K562 (cell line): ENCODE data around the gene BCL2L12. TPM values are rescaled to one million over a fixed set of nuclear protein-coding genes. Genes with fewer than 3 reads are reported as not detected.

Experiments used
- ASH1L ChIP-seq: fragments of 450-650 bp; IDR thresholded peaks from 2 replicates; pipeline ENCODE4 v1.6.1; 2018; ENCODE audit warnings: borderline replicate concordance, mild to moderate bottlenecking, low read depth; ENCODE audit not compliant: partially characterized antibody
- ATF7 ChIP-seq: fragments of 450-650 bp; IDR thresholded peaks from 2 replicates; pipeline ENCODE4 v1.7.1; 2014; ENCODE audit warnings: mild to moderate bottlenecking, moderate library complexity
- BRD4 ChIP-seq: fragments of 200-600 bp; sonication (generic); IDR thresholded peaks from 2 replicates; pipeline ENCODE4 v1.6.1; 2017; ENCODE audit warnings: inconsistent platforms
- CEBPB ChIP-seq: fragments of 450-650 bp; IDR thresholded peaks from 2 replicates; pipeline ENCODE4 v1.6.1; 2016; ENCODE audit warnings: missing genetic modification characterization, missing compliant biosample characterization
- CXXC5 ChIP-seq: fragments of 250-450 bp; sonication (Bioruptor Pico); IDR thresholded peaks from 2 replicates; pipeline ENCODE4 v1.8.0; 2022; ENCODE audit warnings: inconsistent platforms, mild to moderate bottlenecking, moderate library complexity
- FOXJ2 ChIP-seq: fragments of 200-800 bp; sonication (Bioruptor generic); IDR thresholded peaks from 2 replicates; pipeline ENCODE4 v1.6.1; 2016; ENCODE audit warnings: missing genetic modification characterization, missing compliant biosample characterization
- FOXP1 ChIP-seq: sonication (generic); formaldehyde crosslinking; IDR thresholded peaks from 2 replicates; pipeline ENCODE4 v1.8.0; 2022; ENCODE audit warnings: mild to moderate bottlenecking, missing genetic modification reagents
- GTF2A2 ChIP-seq: IDR thresholded peaks from 2 replicates; pipeline ENCODE4 v1.6.1; 2016; ENCODE audit warnings: mild to moderate bottlenecking, missing genetic modification characterization, missing compliant biosample characterization
- HDAC8 ChIP-seq: fragments of 450-650 bp; IDR thresholded peaks from 2 replicates; pipeline ENCODE4 v1.6.1; 2016; ENCODE audit warnings: mild to moderate bottlenecking, missing genetic modification characterization, moderate library complexity, missing compliant biosample characterization
- JUN ChIP-seq, 2 experiments: sonication (generic) in 1 of 2; formaldehyde crosslinking in 1 of 2; IDR thresholded peaks; 2 replicates each; pipeline versions ENCODE4 v1.6.1 to v1.8.0; 2012 to 2022; ENCODE audit warnings: borderline replicate concordance in 2 of 2, mild to moderate bottlenecking in 2 of 2, improper control_type of control experiment in 1 of 2, low read depth in 1 of 2, low read length in 1 of 2, missing genetic modification reagents in 1 of 2
- JUNB ChIP-seq: fragments of 450-650 bp; formaldehyde crosslinking; conservative IDR thresholded peaks from 2 replicates; pipeline ENCODE4 v1.4.0; 2020; ENCODE audit warnings: mild to moderate bottlenecking
- MAFF ChIP-seq: IDR thresholded peaks from 2 replicates; pipeline ENCODE4 v1.6.1; 2012; ENCODE audit warnings: low read length, improper control_type of control experiment
- MTF1 ChIP-seq: fragments of 250-450 bp; sonication (Bioruptor Pico); IDR thresholded peaks from 2 replicates; pipeline ENCODE4 v1.9.0; 2021; ENCODE audit warnings: moderate library complexity, mild to moderate bottlenecking, inconsistent platforms, borderline replicate concordance
- NFRKB ChIP-seq: fragments of 450-650 bp; IDR thresholded peaks from 2 replicates; pipeline ENCODE4 v1.6.1; 2016; ENCODE audit warnings: low read depth
- PHTF2 ChIP-seq: fragments of 250-450 bp; sonication (Bioruptor Pico); IDR thresholded peaks from 2 replicates; pipeline ENCODE4 v1.5.0; 2021; ENCODE audit warnings: mild to moderate bottlenecking
- PRPF4 ChIP-seq: fragments of 200-400 bp; formaldehyde crosslinking; IDR thresholded peaks from one replicate; pipeline ENCODE4 v1.6.1; 2017; ENCODE audit warnings: low read length, low read depth, mild to moderate bottlenecking; ENCODE audit not compliant: insufficient read depth, poor library complexity, severe bottlenecking
- SETDB1 ChIP-seq: IDR thresholded peaks from one replicate; pipeline ENCODE4 v1.6.1; 2012; ENCODE audit warnings: low read length, control low read depth, inconsistent platforms
- SRSF3 ChIP-seq: fragments of 200-400 bp; formaldehyde crosslinking; IDR thresholded peaks from 2 replicates; pipeline ENCODE4 v1.6.1; 2016; ENCODE audit warnings: mild to moderate bottlenecking, low read length, moderate library complexity; ENCODE audit not compliant: insufficient read depth
- THRAP3 ChIP-seq: fragments of 450-650 bp; IDR thresholded peaks from 2 replicates; pipeline ENCODE4 v1.6.1; 2016; ENCODE audit warnings: mild to moderate bottlenecking, inconsistent platforms, borderline replicate concordance
- TRIM24 ChIP-seq, 2 experiments: fragments of 450-650 bp; IDR thresholded peaks; 2 replicates each; pipeline ENCODE4 v1.6.1; 2016
- ZBTB7A ChIP-seq: IDR thresholded peaks from 2 replicates; pipeline ENCODE4 v1.6.1; 2011; ENCODE audit warnings: low read depth, mild to moderate bottlenecking, low read length, moderate library complexity, borderline replicate concordance; ENCODE audit not compliant: control insufficient read depth
- ZNF12 ChIP-seq: sonication (generic); formaldehyde crosslinking; IDR thresholded peaks from 2 replicates; pipeline ENCODE4 v1.4.0; 2020; ENCODE audit warnings: mild to moderate bottlenecking, missing genetic modification reagents
- ZNF24 ChIP-seq: fragments of 450-650 bp; IDR thresholded peaks from 2 replicates; pipeline ENCODE4 v1.6.1; 2016
- ZNF3 ChIP-seq: fragments of 250-450 bp; sonication (Bioruptor Pico); IDR thresholded peaks from 2 replicates; pipeline ENCODE4 v1.5.0; 2021; ENCODE audit warnings: mild to moderate bottlenecking, moderate library complexity
- ZSCAN29 ChIP-seq: fragments of 450-650 bp; IDR thresholded peaks from 2 replicates; pipeline ENCODE4 v1.6.1; 2017
- polyA plus RNA-seq, 8 experiments: library from polyadenylated mRNA; depleted of rRNA in 4 of 8; stranded (reverse) in 5 of 8; unstranded in 3 of 8; fragments of >200 nt; fragmentation: Nextera tagmentation in 2 of 8; fragmentation: Illumina TruSeq in 1 of 8; extraction: Ambion mirVana in 2 of 8; extraction: Trizol in 1 of 8; gene quantifications; 2 replicates each; pipeline versions ENCODE4 v1.2.1 to v1.2.3, GENCODE V29; 2011 to 2014; ENCODE audit warnings: inconsistent platforms in 1 of 8, missing spikeins in 1 of 8
- total RNA-seq, 7 experiments: library from RNA; depleted of rRNA in 6 of 7; stranded (reverse); fragments of >200 nt in 6 of 7; fragmentation: Illumina TruSeq in 2 of 7; extraction: Trizol in 2 of 7; gene quantifications; 2 replicates each; pipeline versions ENCODE4 v1.2.1 to v1.2.3, GENCODE V29; 2011 to 2021; ENCODE audit warnings: low replicate concordance in 1 of 7
- TF ChIP-seq, protein P1 (sequence below): fragments of 450-650 bp; formaldehyde crosslinking; IDR thresholded peaks from 2 replicates; pipeline ENCODE4 v1.4.0; 2020; ENCODE audit warnings: mild to moderate bottlenecking, moderate library complexity
- TF ChIP-seq, protein P2 (sequence below), 2 experiments: fragments of 450-650 bp in 1 of 2; sonication (generic) in 1 of 2; formaldehyde crosslinking in 1 of 2; IDR thresholded peaks in 1 of 2; conservative IDR thresholded peaks in 1 of 2; 2 replicates each; pipeline versions ENCODE4 v1.6.1 to v1.8.1; 2016 to 2023; ENCODE audit warnings: mild to moderate bottlenecking in 2 of 2, moderate library complexity in 2 of 2, inconsistent platforms in 1 of 2, missing genetic modification reagents in 1 of 2

BCL2L12 gene
- total and polyA plus RNA-seq, 9 of the 15 experiments (the other 6 are each of a cell fraction or from before 2014, with no cell fraction given), result 7.4 to 263 (median 81.2) TPM

DNA sequence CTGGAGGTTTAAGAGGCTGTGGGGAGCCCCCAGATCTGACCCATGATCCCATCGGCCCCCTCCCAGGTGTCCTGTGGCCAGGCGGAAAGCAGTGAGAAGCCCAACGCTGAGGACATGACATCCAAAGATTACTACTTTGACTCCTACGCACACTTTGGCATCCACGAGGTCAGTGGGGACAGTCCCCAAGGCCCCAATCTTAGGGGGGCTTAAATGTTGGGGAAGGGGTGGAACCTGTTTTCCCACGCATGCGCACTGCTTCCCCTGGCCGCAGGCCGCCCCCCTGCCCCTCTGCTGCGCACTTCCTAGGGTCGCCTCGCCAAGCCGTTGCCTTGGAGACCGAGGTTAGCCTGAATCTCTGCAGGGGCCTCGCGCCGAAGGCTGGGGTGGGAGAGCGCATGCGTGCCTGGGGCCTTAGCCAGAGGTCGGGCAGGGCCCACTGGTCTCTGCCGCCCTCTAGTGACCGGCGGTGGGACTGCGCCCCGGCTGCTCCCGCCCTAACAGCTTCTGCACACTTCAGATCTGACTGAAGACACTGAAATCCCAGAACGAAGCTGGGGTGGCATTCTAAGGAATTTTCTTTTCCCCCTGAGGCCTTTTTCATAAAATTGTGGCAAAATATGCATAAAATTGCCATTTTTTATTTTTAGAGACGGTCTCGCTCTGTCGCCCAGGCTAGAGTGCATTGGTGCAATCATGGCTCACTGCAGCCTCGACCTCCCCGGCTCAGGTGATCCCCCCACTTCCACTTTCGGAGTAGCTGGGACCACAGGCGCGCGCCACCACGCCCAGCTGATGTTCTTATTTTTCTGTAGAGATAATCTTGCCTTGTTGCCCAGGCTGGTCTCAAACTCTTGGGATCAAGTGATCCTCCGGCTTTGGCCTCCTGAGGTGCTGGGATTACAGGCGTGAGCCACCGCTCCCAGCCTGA, 15.0 kb downstream of the BCL2L12 start (continued):
- TF ChIP-seq, protein P1, sequence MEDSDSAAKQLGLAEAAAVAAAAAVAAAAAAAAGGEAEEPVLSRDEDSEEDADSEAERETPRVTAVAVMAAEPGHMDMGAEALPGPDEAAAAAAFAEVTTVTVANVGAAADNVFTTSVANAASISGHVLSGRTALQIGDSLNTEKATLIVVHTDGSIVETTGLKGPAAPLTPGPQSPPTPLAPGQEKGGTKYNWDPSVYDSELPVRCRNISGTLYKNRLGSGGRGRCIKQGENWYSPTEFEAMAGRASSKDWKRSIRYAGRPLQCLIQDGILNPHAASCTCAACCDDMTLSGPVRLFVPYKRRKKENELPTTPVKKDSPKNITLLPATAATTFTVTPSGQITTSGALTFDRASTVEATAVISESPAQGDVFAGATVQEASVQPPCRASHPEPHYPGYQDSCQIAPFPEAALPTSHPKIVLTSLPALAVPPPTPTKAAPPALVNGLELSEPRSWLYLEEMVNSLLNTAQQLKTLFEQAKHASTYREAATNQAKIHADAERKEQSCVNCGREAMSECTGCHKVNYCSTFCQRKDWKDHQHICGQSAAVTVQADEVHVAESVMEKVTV (CRISPR knock-in tag), result peak; percentile 65; the same call in 1 of the 2 replicates
- no peak for TF ChIP-seq MTF1
- TF ChIP-seq PHTF2 (CRISPR knock-in tag), result no peak
- TF ChIP-seq SRSF3, result no peak
- TF ChIP-seq ZNF3 (CRISPR knock-in tag), result no peak
- TF ChIP-seq CEBPB (tag), result no peak
- TF ChIP-seq NFRKB, result no peak
- peak; percentile 34 for TF ChIP-seq CXXC5 (CRISPR knock-in tag)
- no peak for TF ChIP-seq ASH1L
- TF ChIP-seq ZBTB7A, result no peak
- no peak for TF ChIP-seq THRAP3
- TF ChIP-seq SETDB1, result no peak
- no peak for TF ChIP-seq ZNF12 (CRISPR knock-in tag)
- TF ChIP-seq, protein P2, sequence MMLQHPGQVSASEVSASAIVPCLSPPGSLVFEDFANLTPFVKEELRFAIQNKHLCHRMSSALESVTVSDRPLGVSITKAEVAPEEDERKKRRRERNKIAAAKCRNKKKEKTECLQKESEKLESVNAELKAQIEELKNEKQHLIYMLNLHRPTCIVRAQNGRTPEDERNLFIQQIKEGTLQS (IDR thresholded peaks at IDR 0.05), result no peak
- TF ChIP-seq, protein P2 (CRISPR knock-in tag; conservative IDR thresholded peaks at IDR 0.05), result 0 out of 2 replicates have a peak, but pooled peaks have one; percentile 52
- no peak for TF ChIP-seq MAFF
- peak; percentile 61; the same call in 1 of the 2 replicates for TF ChIP-seq FOXP1 (CRISPR knock-in tag)
- no peak for TF ChIP-seq ZSCAN29
- TF ChIP-seq TRIM24 (IDR thresholded peaks at IDR 0.05), result no peak
- TF ChIP-seq BRD4, result no peak
- TF ChIP-seq JUN (IDR thresholded peaks at IDR 0.05; ENCODE audit: borderline replicate concordance, low read depth, low read length), result no peak
- TF ChIP-seq JUN (CRISPR knock-in tag; IDR thresholded peaks at IDR 0.05; ENCODE audit: borderline replicate concordance), result no peak
- no peak for TF ChIP-seq ZNF24
- TF ChIP-seq ATF7, result peak; percentile 43; the same call in 1 of the 2 replicates
- no peak for TF ChIP-seq PRPF4
- no peak for TF ChIP-seq GTF2A2 (tag)
- TF ChIP-seq JUNB, result no peak
- TF ChIP-seq HDAC8 (tag), result no peak
- TF ChIP-seq FOXJ2 (tag), result no peak
